Prostate gland (tissue), 2 donors: ENCODE data around the gene PRSS33.

Source experiments
- CTCF ChIP-seq, 4 experiments: fragments of 200-600 bp in 2 of 4; fragments of 450-650 bp in 2 of 4; sonication (generic) in 2 of 4; IDR thresholded peaks; 1 replicate in 3 of 4; 2 replicates in 1 of 4; pipeline ENCODE4 v1.5.1; 2016 to 2019; ENCODE audit warnings: antibody characterized with exemption in 4 of 4, mild to moderate bottlenecking in 2 of 4, moderate library complexity in 2 of 4
- POLR2A ChIP-seq: fragments of 450-650 bp; IDR thresholded peaks from one replicate; pipeline ENCODE4 v1.6.1; 2016; ENCODE audit warnings: antibody characterized with exemption, mild to moderate bottlenecking

GRCh38 chr16:2810651-2811050 is 23.3 kb upstream of the PRSS33 start:
- TF ChIP-seq CTCF (IDR thresholded peaks at IDR 0.05): no peak
- no peak for TF ChIP-seq POLR2A
